GM18499 (cell line): ENCODE data around the gene ZMYND15.
"Not testable (repeated sequence)": the region's sequence is repeated elsewhere in the genome, so short reads cannot be mapped to it uniquely, and the experiment has no call there.

Experiments used
- ATAC-seq: cut with Tn5 transposase; IDR thresholded peaks from one replicate; pipeline ENCODE4 v1.9.1; 2021; ENCODE audit warnings: moderate number of reproducible peaks; ENCODE audit not compliant: insufficient read depth, unreplicated experiment

ZMYND15 gene

DNA sequence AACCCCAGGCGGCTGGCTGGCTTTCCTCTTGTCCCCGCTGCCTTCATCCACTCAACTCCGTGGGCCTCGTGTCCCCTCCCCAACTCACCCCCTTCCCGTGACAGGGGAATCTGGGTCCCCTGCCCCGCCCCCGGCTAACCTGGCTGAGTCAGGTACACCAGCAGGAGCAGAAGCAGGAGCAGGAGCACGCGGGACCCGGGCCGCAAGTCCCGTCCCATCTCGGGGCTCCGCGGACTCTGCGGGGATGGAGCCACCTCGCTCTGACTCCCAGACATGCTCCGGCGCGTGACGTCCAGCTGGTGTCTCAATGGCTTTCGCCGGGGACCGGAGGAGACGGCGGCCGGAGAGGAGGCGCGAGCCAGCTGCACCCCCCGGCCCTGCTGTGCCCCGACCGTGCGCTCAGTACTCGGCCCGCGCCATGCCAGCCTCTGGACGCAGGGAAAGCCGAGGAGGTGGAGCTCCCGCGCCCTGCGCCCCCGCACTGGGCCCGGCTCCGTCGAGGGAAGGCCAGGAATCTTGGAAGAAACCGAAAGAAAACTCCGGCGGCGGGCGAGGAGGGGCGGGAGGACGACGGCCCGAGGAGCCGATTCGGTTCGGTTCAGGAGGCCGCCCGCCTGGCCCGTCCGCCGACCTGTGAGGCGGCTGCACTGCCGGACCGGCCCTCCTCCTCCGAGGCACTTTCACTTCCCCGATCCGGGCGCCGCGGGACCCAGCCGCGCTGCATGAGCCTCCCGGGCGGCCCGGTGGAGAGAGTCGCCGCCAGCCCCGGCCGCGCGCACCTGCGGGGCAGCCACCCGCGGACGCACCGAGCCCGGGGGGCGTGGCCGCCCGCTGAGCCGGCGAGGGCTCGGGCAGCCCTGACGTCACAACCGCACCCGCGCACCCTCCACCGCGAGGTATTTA, at the start of gene ZMYND15, which contains the start of gene CXCL16:
Gene ZMYND15 (plus strand): TSS at position 712 of the 903 bp plus-strand sequence. CDS start 716 bp downstream, outside the sequence.
Gene CXCL16 (minus strand): TSS at position 807 of the 903 bp plus-strand sequence. CDS start 589 bp downstream, at position 218.
- no peak for ATAC-seq

DNA sequence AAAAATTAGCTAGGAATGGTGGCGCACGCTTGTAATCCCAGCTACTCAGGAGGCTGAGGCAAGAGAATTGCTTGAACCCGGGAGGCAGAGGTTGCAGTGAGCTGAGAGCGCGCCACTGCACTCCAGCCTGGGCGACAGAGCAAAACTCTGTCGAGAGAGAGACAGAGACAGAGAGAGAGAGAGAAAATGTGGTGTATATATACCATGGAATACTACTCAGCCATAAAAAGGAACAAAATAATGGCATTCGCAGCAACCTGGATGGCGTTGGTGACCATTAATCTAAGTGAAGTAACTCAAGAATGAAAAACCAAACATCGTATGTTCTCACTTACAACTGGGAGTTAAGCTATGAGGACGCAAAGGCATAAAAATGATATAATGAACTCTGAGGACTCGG, 49.8 kb upstream of the ZMYND15 start:
- ATAC-seq: not testable (repeated sequence)

DNA sequence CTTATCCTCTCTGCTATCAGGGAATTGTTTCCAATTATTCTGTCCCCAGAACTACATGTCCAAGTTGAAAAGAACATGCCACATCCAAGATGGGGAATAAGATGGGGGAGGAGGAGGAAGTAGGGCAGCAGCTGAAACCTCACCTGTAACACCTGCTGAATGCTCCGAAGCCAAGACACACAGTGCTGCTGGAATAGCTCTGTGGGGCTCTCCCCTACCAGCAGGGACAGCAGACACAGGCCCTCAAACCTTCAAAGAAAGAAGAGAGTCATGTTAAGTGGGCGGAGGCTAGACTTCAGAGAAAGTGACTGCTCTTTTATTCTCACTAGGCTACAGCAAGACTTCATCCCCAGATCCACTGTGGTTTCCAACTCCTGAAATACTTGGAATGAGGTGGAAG, 48.9 kb upstream of the ZMYND15 start:
- no peak for ATAC-seq

- ATAC-seq: no peak
Measured at GRCh38 chr17:4691686-4692085, 47.9 kb upstream of the ZMYND15 start.

DNA sequence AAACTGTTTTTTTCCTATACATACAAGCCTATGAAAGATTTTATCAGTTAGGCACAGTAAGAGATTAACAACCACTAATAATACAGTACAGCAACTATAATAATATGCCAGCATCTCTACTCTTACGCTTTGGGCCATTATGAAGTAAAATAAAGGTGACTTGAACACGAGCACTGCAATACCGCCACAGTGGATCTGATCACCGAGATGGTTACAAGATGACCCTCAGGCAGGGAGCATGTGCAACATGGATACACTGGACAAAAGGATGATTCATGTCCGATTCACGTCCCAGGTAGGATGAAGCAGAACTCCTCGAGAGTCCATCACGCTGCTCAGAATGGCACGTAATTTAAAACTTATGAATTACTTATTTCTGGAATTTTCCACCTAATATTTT, 46.2 kb upstream of the ZMYND15 start:
- no peak for ATAC-seq

DNA sequence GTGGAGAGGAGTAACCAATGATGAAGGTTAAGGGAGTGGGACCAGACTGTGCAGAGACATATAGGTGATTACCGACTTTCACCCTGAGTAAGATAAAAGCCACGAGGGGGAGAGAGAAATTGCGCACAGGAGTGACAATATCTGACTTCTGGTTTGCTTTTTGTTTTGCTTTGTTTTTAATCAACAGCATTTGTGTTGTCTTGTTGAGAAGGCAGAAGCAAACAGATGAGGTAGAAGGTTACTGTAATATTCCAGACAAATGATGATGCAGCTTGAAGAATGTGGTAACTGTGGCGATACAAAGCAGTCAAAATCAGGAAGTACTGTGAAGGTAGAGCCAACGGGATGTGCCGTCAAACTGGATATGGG, 43.2 kb upstream of the ZMYND15 start:
- no peak for ATAC-seq

- ATAC-seq: not testable (repeated sequence)
Measured at GRCh38 chr17:4699401-4700056, 40.1 kb upstream of the ZMYND15 start.

DNA sequence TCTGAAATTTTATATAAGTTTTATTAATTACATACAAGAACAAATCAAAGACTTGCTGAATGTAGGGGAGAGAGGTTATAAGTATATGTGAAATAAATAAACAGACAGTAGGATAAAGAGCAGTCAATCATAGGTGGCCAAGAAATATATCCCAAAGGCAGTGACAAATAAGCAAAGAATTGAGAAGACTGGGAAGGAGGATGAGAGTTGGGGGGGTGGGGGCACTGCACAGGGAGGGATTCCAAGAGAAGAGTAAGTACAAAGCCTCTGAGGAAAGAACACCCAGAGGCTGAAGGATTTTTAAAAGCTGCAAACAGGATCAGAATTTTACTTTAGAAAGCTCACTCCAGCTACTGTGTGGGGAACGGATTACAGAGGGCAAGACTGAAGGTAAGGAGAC, 38.5 kb upstream of the ZMYND15 start:
- ATAC-seq: no peak

- ATAC-seq: no peak
Measured at GRCh38 chr17:4703330-4703691, 36.3 kb upstream of the ZMYND15 start.

DNA sequence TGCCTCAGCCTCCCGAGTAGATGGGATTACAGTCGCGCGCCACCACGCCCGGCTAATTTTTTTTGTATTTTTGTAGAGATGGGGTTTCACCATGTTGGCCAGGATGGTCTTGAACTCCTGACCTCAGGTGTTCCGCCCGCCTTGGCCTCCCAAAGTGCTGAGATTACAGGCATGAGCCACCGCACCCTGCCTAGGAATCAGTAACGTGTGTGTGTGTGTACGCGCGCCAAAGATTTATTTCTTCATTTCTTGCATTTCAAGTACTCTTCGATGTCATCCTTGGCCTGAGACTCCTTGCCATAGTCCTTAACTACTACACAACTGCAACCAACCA, 35.1 kb upstream of the ZMYND15 start:
- not testable (repeated sequence) for ATAC-seq

GRCh38 chr17:4704991-4705390, 34.6 kb upstream of the ZMYND15 start:
- ATAC-seq: no peak

DNA sequence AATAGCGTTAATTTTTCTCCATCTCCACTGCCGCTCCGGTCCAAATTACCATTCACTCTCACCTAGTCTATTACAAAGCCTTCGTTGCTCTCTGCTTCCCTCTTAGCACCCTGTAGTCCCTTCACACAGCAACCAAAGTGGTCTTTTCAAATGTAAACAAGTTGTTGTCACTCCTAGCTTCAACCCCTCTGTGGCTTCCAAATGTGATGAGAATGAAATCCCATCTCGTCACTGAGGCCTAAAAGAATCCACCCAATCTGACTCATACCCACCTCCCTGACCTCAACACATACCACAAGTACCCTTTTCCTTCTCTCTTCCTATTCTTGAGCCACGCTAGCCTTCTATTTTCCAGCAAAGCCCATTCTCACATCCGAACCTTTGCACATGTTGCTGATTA, 33.5 kb upstream of the ZMYND15 start:
- no peak for ATAC-seq

DNA sequence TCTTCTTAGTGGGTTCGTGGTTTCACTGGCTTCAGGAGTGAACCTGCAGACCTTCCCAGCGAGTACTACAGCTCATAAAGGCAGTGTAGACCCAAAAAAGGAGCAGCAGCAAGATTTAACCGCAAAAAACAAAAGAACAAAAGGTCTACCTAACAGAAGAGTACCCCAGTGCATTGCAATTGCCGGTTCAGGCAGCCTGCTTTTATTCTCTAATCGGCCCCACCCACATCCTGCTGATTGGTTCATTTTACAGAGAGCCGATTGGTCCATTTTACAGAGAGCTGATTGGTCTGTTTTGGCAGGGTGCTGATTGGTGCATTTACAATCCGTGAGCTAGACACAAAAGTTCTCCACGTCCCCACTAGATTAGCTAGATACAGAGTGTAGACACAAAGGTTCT, 31.2 kb upstream of the ZMYND15 start:
- ATAC-seq: no peak

DNA sequence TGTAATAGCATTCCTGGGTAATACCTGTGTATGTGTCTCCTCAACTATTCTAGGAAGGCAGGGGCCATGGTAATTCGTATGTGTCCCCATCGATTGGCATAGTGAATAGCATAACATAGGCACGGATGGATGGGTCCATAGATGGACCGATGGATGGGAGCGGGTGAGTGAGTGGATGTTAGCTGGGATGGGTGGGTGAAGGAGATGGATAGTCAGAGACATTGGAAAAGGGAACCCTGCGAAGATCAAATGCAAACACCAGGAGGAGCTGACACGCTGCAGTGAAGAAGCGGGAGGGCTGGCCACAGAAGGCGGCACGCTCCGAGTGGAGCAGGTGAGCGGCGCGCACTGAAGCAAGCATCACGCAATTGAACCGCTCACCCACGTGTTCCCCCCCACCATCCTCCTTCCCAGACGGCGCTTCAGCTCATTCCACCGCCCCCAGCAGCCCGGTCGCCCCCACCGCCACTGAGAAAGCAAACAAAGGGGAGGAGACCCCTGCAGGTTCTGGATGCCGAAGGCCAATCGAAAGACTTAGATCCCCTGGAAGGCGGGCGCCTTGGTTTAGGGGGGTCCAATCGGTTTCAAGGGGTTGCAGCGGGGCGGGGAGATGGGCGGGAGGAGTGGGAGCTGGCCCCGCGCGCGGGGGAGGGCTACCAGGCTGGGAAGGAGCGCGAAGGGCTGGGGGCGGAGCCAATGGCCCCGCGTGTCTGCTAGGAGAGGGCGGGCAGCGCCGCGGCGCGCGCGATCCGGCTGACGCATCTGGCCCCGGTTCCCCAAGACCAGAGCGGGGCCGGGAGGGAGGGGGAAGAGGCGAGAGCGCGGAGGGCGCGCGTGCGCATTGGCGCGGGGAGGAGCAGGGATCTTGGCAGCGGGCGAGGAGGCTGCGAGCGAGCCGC, 29.6 kb upstream of the ZMYND15 start, which contains the start of gene ARRB2:
Gene ARRB2 (plus strand): TSS at position 839 of the 899 bp plus-strand sequence. CDS start 90 bp downstream, outside the sequence.
- ATAC-seq: peak; percentile 33

GRCh38 chr17:4710693-4711634, 28.7 kb upstream of the ZMYND15 start:
- ATAC-seq: peak; percentile 2

- ATAC-seq: no peak
Measured at GRCh38 chr17:4711661-4712181, 27.9 kb upstream of the ZMYND15 start.

GRCh38 chr17:4712526-4712925, 27.1 kb upstream of the ZMYND15 start:
- ATAC-seq: no peak

DNA sequence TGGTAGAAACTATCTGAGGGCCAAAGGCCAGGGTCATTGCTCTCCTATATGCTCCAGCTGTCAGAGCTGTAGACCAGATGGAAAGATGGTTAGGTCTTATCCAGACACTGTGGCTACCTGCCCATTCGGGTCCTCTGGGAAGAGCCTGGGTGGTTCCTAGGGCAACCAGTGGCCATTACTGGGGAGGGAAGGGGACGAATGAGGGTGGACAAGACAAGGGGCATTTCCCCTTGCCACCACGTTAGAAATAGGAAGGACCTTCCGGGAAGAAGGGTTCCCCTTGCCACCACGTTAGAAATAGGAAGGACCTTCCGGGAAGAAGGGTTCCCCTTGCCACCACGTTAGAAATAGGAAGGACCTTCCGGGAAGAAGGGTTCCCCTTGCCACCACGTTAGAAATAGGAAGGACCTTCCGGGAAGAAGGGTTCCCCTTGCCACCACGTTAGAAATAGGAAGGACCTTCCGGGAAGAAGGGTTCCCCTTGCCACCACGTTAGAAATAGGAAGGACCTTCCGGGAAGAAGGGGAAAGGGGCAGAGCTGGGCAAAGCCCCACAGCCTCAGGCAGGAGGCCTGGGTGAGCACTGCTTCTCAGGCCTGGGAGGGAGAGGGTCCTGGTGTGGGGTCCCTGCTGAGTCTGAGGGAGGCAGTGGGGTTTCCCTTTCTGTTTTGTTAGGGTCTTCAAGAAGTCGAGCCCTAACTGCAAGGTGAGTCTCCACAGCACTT, 25.1 kb upstream of the ZMYND15 start:
- not testable (repeated sequence) for ATAC-seq
